22Rv1 (cell line): Measurements from ENCODE around the gene PIGQ.

Source experiments
- ZFX ChIP-seq: fragments of 450-650 bp; IDR thresholded peaks from 2 replicates; pipeline ENCODE4 v1.6.1; 2017; ENCODE audit warnings: antibody characterized with exemption, borderline replicate concordance
- TF ChIP-seq, protein P1 (sequence below): fragments of 450-650 bp; IDR thresholded peaks from 2 replicates; pipeline ENCODE4 v1.5.1; 2017; ENCODE audit warnings: mild to moderate bottlenecking

DNA sequence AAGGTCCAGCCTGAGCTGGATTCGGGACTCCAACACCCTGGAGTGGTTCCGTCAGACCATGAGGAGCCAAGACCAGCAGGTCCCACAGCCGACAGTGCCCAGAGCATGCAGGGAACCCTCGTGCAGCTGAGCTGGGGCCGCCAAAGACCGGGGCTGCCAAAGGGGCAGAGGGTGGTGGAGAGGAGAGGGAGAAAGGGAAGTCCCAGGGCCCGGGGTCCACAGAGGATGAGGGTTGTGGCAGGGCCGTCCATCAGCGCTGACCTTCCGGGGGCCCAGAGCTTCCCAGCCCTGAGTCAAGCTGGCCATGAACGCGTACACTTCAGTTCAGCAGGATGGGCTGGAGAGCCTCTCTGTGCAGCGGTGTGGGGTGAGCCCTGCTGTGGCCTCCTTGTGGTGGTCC lies 48.9 kb upstream of the PIGQ start:
- TF ChIP-seq, protein P1, sequence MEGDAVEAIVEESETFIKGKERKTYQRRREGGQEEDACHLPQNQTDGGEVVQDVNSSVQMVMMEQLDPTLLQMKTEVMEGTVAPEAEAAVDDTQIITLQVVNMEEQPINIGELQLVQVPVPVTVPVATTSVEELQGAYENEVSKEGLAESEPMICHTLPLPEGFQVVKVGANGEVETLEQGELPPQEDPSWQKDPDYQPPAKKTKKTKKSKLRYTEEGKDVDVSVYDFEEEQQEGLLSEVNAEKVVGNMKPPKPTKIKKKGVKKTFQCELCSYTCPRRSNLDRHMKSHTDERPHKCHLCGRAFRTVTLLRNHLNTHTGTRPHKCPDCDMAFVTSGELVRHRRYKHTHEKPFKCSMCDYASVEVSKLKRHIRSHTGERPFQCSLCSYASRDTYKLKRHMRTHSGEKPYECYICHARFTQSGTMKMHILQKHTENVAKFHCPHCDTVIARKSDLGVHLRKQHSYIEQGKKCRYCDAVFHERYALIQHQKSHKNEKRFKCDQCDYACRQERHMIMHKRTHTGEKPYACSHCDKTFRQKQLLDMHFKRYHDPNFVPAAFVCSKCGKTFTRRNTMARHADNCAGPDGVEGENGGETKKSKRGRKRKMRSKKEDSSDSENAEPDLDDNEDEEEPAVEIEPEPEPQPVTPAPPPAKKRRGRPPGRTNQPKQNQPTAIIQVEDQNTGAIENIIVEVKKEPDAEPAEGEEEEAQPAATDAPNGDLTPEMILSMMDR = no peak
- no peak for TF ChIP-seq ZFX
